H1 (cell line): ENCODE results near the gene OR51T1.
"Not testable (repeated sequence)": the region's sequence is repeated elsewhere in the genome, so short reads cannot be mapped to it uniquely, and the experiment has no call there.

Experiments
- ATF3 ChIP-seq: IDR thresholded peaks from 2 replicates; pipeline ENCODE4 v1.6.1; 2011; ENCODE audit warnings: low read depth, mild to moderate bottlenecking, low read length; ENCODE audit not compliant: insufficient read depth
- CBX8 ChIP-seq: fragments of 300-800, 300-1000 bp; sonication (generic); IDR thresholded peaks from 2 replicates; pipeline ENCODE4 v1.7.1; 2016; ENCODE audit warnings: low read depth, low read length, borderline replicate concordance
- CREB1 ChIP-seq: IDR thresholded peaks from 2 replicates; pipeline ENCODE4 v1.6.1; 2012; ENCODE audit warnings: inconsistent platforms
- EP300 ChIP-seq, 2 experiments: IDR thresholded peaks; 1 replicate in 1 of 2; 2 replicates in 1 of 2; pipeline ENCODE4 v1.6.1; 2011 to 2012; ENCODE audit warnings: low read depth in 2 of 2, low read length in 2 of 2, mild to moderate bottlenecking in 2 of 2, borderline replicate concordance in 1 of 2, inconsistent platforms in 1 of 2, moderate library complexity in 1 of 2
- EZH2 ChIP-seq: fragments of 200-600 bp; sonication (generic); IDR thresholded peaks from 2 replicates; pipeline ENCODE4 v1.7.1; 2012; ENCODE audit warnings: low read depth, mild to moderate bottlenecking, moderate library complexity, low read length, inconsistent platforms; ENCODE audit not compliant: severe bottlenecking
- GABPA ChIP-seq: IDR thresholded peaks from 2 replicates; pipeline ENCODE4 v1.6.1; 2011; ENCODE audit warnings: mild to moderate bottlenecking, low read length, moderate library complexity, borderline replicate concordance; ENCODE audit not compliant: insufficient read depth
- JUN ChIP-seq: IDR thresholded peaks from 2 replicates; pipeline ENCODE4 v1.6.1; 2011; ENCODE audit warnings: low read depth, mild to moderate bottlenecking, improper control_type of control experiment, low read length
- SIN3A ChIP-seq, 2 experiments: IDR thresholded peaks in 1 of 2; conservative IDR thresholded peaks in 1 of 2; 2 replicates each; pipeline ENCODE4 v1.6.1; 2011 to 2012; ENCODE audit warnings: low read length in 2 of 2, improper control_type of control experiment in 1 of 2, low read depth in 1 of 2, mild to moderate bottlenecking in 1 of 2
- SP1 ChIP-seq: IDR thresholded peaks from 2 replicates; pipeline ENCODE4 v1.6.1; 2011; ENCODE audit warnings: low read depth, low read length
- SRF ChIP-seq: IDR thresholded peaks from 2 replicates; pipeline ENCODE4 v1.6.1; 2011; ENCODE audit warnings: mild to moderate bottlenecking, low read depth, low read length, moderate library complexity
- TCF12 ChIP-seq: IDR thresholded peaks from 2 replicates; pipeline ENCODE4 v1.6.1; 2011; ENCODE audit warnings: low read depth, mild to moderate bottlenecking, low read length
- TF ChIP-seq, protein P1 (sequence below), 3 experiments: IDR thresholded peaks; 1 replicate in 2 of 3; 2 replicates in 1 of 3; pipeline versions ENCODE4 v1.5.1 to v1.6.1; 2011; ENCODE audit warnings: low read length in 3 of 3, mild to moderate bottlenecking in 3 of 3, inconsistent platforms in 2 of 3, low read depth in 1 of 3, moderate library complexity in 1 of 3; ENCODE audit not compliant: insufficient read depth in 1 of 3; ENCODE audit errors: control extremely low read depth in 1 of 3

- TF ChIP-seq CBX8; TCF12; ATF3; SIN3A (conservative IDR thresholded peaks at IDR 0.05 in 1 of 2, IDR thresholded peaks at IDR 0.05 in 1 of 2; ENCODE audit: low read depth in 1 of 2, low read length in 2 of 2); SRF; JUN; CREB1; EZH2; GABPA; EP300 (IDR thresholded peaks at IDR 0.05; ENCODE audit: borderline replicate concordance in 1 of 2, low read depth in 2 of 2, low read length in 2 of 2); SP1: not testable (repeated sequence)
- TF ChIP-seq, protein P1, sequence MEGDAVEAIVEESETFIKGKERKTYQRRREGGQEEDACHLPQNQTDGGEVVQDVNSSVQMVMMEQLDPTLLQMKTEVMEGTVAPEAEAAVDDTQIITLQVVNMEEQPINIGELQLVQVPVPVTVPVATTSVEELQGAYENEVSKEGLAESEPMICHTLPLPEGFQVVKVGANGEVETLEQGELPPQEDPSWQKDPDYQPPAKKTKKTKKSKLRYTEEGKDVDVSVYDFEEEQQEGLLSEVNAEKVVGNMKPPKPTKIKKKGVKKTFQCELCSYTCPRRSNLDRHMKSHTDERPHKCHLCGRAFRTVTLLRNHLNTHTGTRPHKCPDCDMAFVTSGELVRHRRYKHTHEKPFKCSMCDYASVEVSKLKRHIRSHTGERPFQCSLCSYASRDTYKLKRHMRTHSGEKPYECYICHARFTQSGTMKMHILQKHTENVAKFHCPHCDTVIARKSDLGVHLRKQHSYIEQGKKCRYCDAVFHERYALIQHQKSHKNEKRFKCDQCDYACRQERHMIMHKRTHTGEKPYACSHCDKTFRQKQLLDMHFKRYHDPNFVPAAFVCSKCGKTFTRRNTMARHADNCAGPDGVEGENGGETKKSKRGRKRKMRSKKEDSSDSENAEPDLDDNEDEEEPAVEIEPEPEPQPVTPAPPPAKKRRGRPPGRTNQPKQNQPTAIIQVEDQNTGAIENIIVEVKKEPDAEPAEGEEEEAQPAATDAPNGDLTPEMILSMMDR (IDR thresholded peaks at IDR 0.05; ENCODE audit: control extremely low read depth in 1 of 3, insufficient read depth in 1 of 3, low read depth in 1 of 3, low read length in 3 of 3): not testable (repeated sequence)
These were observed 27.4 kb upstream of the OR51T1 start for GRCh38 chr11:4854286-4854685.
